Esophagus muscularis mucosa (tissue), 4 donors: ENCODE results near the gene IQCE.

Experiments
- CTCF ChIP-seq, 3 experiments: fragments of 200-600 bp in 2 of 3; fragments of 450-650 bp in 1 of 3; sonication (generic) in 2 of 3; IDR thresholded peaks; one replicate each; pipeline ENCODE4 v1.5.1; 2017 to 2019; ENCODE audit warnings: antibody characterized with exemption in 3 of 3, mild to moderate bottlenecking in 2 of 3, moderate library complexity in 1 of 3
- EP300 ChIP-seq: sonication (generic); formaldehyde crosslinking; IDR thresholded peaks from one replicate; pipeline ENCODE4 v1.6.1; 2017; ENCODE audit warnings: antibody characterized with exemption
- POLR2A ChIP-seq: fragments of 450-650 bp; IDR thresholded peaks from one replicate; pipeline ENCODE4 v1.6.1; 2017; ENCODE audit warnings: antibody characterized with exemption, moderate library complexity, mild to moderate bottlenecking, low read depth
- POLR2AphosphoS5 ChIP-seq, 2 donors: sonication (generic); formaldehyde crosslinking; IDR thresholded peaks; one replicate each; pipeline ENCODE4 v1.6.1; 2017; ENCODE audit warnings: antibody characterized with exemption in 2 of 2

- TF ChIP-seq CTCF (IDR thresholded peaks at IDR 0.05), result no peak
- no peak for TF ChIP-seq POLR2A
- no peak for TF ChIP-seq EP300
- TF ChIP-seq POLR2AphosphoS5 (IDR thresholded peaks at IDR 0.05), result no peak
Measured at GRCh38 chr7:2525658-2526630, 32.8 kb upstream of the IQCE start.
